Tibial nerve (tissue), 4 donors: ENCODE data around the gene MAPKAP1.

Experiments
- CTCF ChIP-seq, 5 experiments: fragments of 200-600 bp in 3 of 5; fragments of 450-650 bp in 2 of 5; sonication (generic) in 3 of 5; IDR thresholded peaks; one replicate each; pipeline ENCODE4 v1.5.1; 2016 to 2019; ENCODE audit warnings: antibody characterized with exemption in 5 of 5, mild to moderate bottlenecking in 3 of 5, moderate library complexity in 2 of 5
- EP300 ChIP-seq, 2 donors: sonication (generic); formaldehyde crosslinking; IDR thresholded peaks; one replicate each; pipeline ENCODE4 v1.6.1; 2017; ENCODE audit warnings: antibody characterized with exemption in 2 of 2, mild to moderate bottlenecking in 1 of 2
- POLR2A ChIP-seq, 2 donors: fragments of 450-650 bp; IDR thresholded peaks; one replicate each; pipeline ENCODE4 v1.6.1; 2017; ENCODE audit warnings: antibody characterized with exemption in 2 of 2, mild to moderate bottlenecking in 2 of 2, moderate library complexity in 2 of 2

GRCh38 chr9:125496313-125496834 lies 210.6 kb downstream of the MAPKAP1 start:
- TF ChIP-seq POLR2A (IDR thresholded peaks at IDR 0.05) (no peak), CTCF (IDR thresholded peaks at IDR 0.05) (no peak), EP300 (IDR thresholded peaks at IDR 0.05) (no peak)
